Erythroblast (primary cell): Measurements from ENCODE around the gene ZSCAN5A.

ENCODE experiments used
- GATA1 ChIP-seq: IDR thresholded peaks from 2 replicates; pipeline ENCODE4 v1.6.1; 2011; ENCODE audit warnings: low read depth, mild to moderate bottlenecking, control low read depth, low read length, moderate library complexity
- POLR2A ChIP-seq: IDR thresholded peaks from 2 replicates; pipeline ENCODE4 v1.6.1; 2011; ENCODE audit warnings: mild to moderate bottlenecking, low read length

DNA sequence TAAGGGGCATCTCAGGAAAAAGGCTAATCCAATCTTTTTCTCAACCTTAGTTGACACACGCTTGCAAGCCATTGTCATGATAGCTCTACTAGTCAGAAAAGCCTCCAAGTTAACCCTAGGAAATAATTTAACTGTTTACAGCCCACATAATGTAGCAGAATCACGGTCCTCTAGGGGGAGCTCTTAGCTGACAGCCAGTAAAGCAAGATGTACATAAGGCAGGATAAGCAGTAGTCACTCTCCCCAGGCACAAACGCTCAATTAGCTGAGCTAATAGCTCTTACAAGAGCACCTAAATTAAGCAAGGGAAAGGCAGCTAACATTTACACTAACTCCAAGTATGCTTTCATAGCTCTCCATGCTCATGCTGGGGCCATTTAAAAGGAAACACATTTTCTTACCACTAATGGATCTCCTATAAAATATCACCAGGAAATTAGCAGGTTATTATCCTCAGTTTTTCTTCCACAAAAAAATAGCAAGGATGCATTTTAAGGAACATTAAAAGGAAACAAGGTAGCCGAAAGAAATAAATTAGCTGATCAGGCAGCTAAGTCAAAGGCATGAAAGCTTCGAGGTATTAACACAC, 33.7 kb upstream of the ZSCAN5A start:
- TF ChIP-seq POLR2A = no peak
- TF ChIP-seq GATA1 = no peak
